ENCODE measurements around the gene SNAPC5.

Gene SNAPC5

GRCh38 chr15:66456211-66456610, 41.4 kb downstream of the SNAPC5 start:
- no peaks in the 10 kb centered on the region for H3K27me3 ChIP-seq (replicated peaks; ENCODE audit: insufficient read depth, low read length)
- H3K9ac ChIP-seq (ENCODE audit: low read length): no peak overlapping the region
- 0 out of 2 replicates have a peak, but pooled peaks cover 3% of the 10 kb centered on the region for H4K20me1 ChIP-seq (ENCODE audit: insufficient read depth, low read length)
- no peak overlapping the region for H3K4me3 ChIP-seq (ENCODE audit: low read length)
- H3K4me1 ChIP-seq (ENCODE audit: low read length): no peaks in the 10 kb centered on the region
- H3K36me3 ChIP-seq (replicated peaks; ENCODE audit: insufficient read depth, low read length): no peaks in the 10 kb centered on the region
- no peak overlapping the region for H3K4me2 ChIP-seq (ENCODE audit: low read depth, low read length)
- H3K27ac ChIP-seq (ENCODE audit: low read length): no peak overlapping the region
- DNase-seq: no peak
- H3F3A ChIP-seq (ENCODE audit: insufficient read depth, low read length): no peaks in the 10 kb centered on the region
- H3K9me3 ChIP-seq (replicated peaks; ENCODE audit: insufficient read depth, low read length): no peaks in the 10 kb centered on the region
- H3K9me2 ChIP-seq (replicated peaks; ENCODE audit: insufficient read depth, low read length): no peaks in the 10 kb centered on the region
- TF ChIP-seq, protein P1, sequence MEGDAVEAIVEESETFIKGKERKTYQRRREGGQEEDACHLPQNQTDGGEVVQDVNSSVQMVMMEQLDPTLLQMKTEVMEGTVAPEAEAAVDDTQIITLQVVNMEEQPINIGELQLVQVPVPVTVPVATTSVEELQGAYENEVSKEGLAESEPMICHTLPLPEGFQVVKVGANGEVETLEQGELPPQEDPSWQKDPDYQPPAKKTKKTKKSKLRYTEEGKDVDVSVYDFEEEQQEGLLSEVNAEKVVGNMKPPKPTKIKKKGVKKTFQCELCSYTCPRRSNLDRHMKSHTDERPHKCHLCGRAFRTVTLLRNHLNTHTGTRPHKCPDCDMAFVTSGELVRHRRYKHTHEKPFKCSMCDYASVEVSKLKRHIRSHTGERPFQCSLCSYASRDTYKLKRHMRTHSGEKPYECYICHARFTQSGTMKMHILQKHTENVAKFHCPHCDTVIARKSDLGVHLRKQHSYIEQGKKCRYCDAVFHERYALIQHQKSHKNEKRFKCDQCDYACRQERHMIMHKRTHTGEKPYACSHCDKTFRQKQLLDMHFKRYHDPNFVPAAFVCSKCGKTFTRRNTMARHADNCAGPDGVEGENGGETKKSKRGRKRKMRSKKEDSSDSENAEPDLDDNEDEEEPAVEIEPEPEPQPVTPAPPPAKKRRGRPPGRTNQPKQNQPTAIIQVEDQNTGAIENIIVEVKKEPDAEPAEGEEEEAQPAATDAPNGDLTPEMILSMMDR (IDR thresholded peaks at IDR 0.05; ENCODE audit: low read length): no peak
- no peak for TF ChIP-seq EZH2phosphoT487 (IDR thresholded peaks at IDR 0.05; ENCODE audit: low read length)
- TF ChIP-seq EZH2 (optimal IDR thresholded peaks at IDR 0.05; ENCODE audit: low read depth, low read length): no peak
- no peaks in the 10 kb centered on the region for H3K79me2 ChIP-seq (ENCODE audit: low read length)
- no peak overlapping the region for H2AFZ ChIP-seq (ENCODE audit: low read length)

DNA sequence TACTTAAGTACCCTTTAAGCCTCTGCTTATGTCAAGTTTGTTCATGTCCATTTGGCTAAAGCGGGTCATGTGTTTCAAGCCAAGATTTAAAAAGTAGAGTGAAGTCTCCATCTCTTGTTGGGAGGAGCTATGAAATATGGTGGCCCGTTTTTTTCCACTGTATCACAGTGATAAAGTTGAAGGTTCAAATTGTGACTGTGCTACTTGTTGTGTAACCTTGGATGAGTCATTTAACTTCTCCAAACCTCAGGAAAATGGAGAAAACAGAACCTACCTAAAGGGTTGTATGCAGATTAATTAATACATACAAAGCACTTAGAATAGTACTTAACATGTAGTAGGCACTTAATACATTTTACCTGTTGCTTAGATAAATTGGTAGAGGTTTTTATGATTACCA, 43.4 kb downstream of the SNAPC5 start:
- Histone ChIP-seq H3K27me3 (replicated peaks; ENCODE audit: insufficient read depth, low read length) (no peaks in the 10 kb centered on the region), H2AFZ (ENCODE audit: low read length) (no peak overlapping the region), H3K4me2 (ENCODE audit: low read depth, low read length) (no peak overlapping the region), H3K9ac (ENCODE audit: low read length) (no peak overlapping the region), H3K4me1 (ENCODE audit: low read length) (no peaks in the 10 kb centered on the region), H3K79me2 (ENCODE audit: low read length) (no peaks in the 10 kb centered on the region), H3K9me3 (replicated peaks; ENCODE audit: insufficient read depth, low read length) (no peaks in the 10 kb centered on the region), H3F3A (ENCODE audit: insufficient read depth, low read length) (no peaks in the 10 kb centered on the region), H3K9me2 (replicated peaks; ENCODE audit: insufficient read depth, low read length) (no peaks in the 10 kb centered on the region), H3K27ac (ENCODE audit: low read length) (no peak overlapping the region), H3K36me3 (replicated peaks; ENCODE audit: insufficient read depth, low read length) (no peaks in the 10 kb centered on the region), H3K4me3 (ENCODE audit: low read length) (no peak overlapping the region), H4K20me1 (ENCODE audit: insufficient read depth, low read length) (no peaks in the 10 kb centered on the region)
- TF ChIP-seq EZH2phosphoT487 (IDR thresholded peaks at IDR 0.05; ENCODE audit: low read length) (no peak), EZH2 (optimal IDR thresholded peaks at IDR 0.05; ENCODE audit: low read depth, low read length) (no peak)
- TF ChIP-seq, protein P1 (IDR thresholded peaks at IDR 0.05; ENCODE audit: low read length): no peak
- no peak for DNase-seq

GRCh38 chr15:66452971-66453580, 44.5 kb downstream of the SNAPC5 start:
- H3K27ac ChIP-seq (ENCODE audit: low read length): no peak overlapping the region
- no peaks in the 10 kb centered on the region for H3K4me1 ChIP-seq (ENCODE audit: low read length)
- no peaks in the 10 kb centered on the region for H4K20me1 ChIP-seq (ENCODE audit: insufficient read depth, low read length)
- no peaks in the 10 kb centered on the region for H3K27me3 ChIP-seq (replicated peaks; ENCODE audit: insufficient read depth, low read length)
- H3K4me2 ChIP-seq (ENCODE audit: low read depth, low read length): no peak overlapping the region
- H3K9ac ChIP-seq (ENCODE audit: low read length): no peak overlapping the region
- no peaks in the 10 kb centered on the region for H3K79me2 ChIP-seq (ENCODE audit: low read length)
- H3K4me3 ChIP-seq (ENCODE audit: low read length): no peak overlapping the region
- TF ChIP-seq, protein P1 (IDR thresholded peaks at IDR 0.05; ENCODE audit: low read length): no peak
- TF ChIP-seq EZH2phosphoT487 (IDR thresholded peaks at IDR 0.05; ENCODE audit: low read length): no peak
- no peaks in the 10 kb centered on the region for H3K9me2 ChIP-seq (replicated peaks; ENCODE audit: insufficient read depth, low read length)
- H3K9me3 ChIP-seq (replicated peaks; ENCODE audit: insufficient read depth, low read length): no peaks in the 10 kb centered on the region
- DNase-seq: no peak
- no peaks in the 10 kb centered on the region for H3F3A ChIP-seq (ENCODE audit: insufficient read depth, low read length)
- H2AFZ ChIP-seq (ENCODE audit: low read length): no peak overlapping the region
- no peaks in the 10 kb centered on the region for H3K36me3 ChIP-seq (replicated peaks; ENCODE audit: insufficient read depth, low read length)

Measured in MM.1S (cell line).